ENCODE measurements around the gene CENPM.

Gene CENPM

DNA sequence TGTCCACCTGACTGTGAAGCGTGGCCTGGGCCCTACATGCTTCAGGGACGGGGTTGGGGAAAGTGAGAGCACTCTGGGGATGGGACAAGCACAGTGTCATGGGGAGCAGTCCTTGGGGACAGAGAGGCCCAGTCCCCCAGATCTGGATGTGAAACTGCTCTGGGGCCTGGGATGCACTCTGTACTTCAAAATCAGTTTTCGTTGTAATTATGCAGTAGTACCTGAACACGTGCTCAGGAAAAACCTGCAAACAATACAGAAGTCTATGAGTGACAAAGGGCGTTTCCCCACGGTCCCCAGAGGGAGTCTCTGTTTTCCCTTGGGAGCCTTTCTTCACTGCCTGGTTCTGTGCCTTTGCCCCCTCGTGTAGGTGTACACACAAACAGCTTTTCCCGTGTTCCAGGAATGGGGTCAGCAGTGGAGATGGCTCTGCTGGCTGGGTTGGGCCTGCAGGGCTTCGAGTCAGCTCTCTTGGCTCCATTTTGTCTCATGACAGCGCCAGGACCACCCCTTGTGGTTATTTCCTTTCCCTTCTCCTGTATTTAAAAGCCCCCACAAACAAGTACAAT is 15.2 kb downstream of the CENPM start:
- Mint-ChIP-seq H3K36me3 (ENCODE audit: low read depth) (peaks cover 38% of the 10 kb centered on the region), H3K27ac (no peak overlapping the region), H3K27me3 (no peaks in the 10 kb centered on the region), H3K4me3 (no peak overlapping the region), H3K4me1 (ENCODE audit: low read depth) (peaks cover 28% of the 10 kb centered on the region), H3K9me3 (no peaks in the 10 kb centered on the region)
- no peak for DNase-seq

DNA sequence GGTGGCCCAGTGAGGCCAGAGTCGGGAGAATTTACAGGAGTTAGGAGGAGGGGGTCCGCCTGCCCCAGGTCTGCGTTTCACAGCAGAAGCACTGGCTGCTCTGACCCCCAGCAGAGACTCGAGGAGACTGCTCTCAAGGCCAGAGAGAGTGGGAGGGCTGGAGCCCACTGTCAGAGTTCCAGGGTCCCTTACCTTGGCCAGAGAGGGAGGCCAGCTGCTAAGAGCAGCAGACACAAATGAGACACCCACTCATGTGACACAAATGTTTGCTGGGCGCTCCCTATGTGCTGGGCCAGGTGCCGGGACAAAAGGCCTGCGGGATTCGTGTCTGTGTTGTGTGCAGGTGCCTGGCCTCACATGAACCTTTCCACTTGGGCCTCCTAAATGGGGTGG is 17.5 kb downstream of the CENPM start:
- Mint-ChIP-seq H3K9me3 (no peaks in the 10 kb centered on the region), H3K4me1 (ENCODE audit: low read depth) (peaks cover 35% of the 10 kb centered on the region), H3K27me3 (peaks cover 4% of the 10 kb centered on the region), H3K4me3 (no peak overlapping the region), H3K27ac (peak overlapping the region; percentile 63), H3K36me3 (ENCODE audit: low read depth) (peaks cover 19% of the 10 kb centered on the region)
- no peak for DNase-seq

DNA sequence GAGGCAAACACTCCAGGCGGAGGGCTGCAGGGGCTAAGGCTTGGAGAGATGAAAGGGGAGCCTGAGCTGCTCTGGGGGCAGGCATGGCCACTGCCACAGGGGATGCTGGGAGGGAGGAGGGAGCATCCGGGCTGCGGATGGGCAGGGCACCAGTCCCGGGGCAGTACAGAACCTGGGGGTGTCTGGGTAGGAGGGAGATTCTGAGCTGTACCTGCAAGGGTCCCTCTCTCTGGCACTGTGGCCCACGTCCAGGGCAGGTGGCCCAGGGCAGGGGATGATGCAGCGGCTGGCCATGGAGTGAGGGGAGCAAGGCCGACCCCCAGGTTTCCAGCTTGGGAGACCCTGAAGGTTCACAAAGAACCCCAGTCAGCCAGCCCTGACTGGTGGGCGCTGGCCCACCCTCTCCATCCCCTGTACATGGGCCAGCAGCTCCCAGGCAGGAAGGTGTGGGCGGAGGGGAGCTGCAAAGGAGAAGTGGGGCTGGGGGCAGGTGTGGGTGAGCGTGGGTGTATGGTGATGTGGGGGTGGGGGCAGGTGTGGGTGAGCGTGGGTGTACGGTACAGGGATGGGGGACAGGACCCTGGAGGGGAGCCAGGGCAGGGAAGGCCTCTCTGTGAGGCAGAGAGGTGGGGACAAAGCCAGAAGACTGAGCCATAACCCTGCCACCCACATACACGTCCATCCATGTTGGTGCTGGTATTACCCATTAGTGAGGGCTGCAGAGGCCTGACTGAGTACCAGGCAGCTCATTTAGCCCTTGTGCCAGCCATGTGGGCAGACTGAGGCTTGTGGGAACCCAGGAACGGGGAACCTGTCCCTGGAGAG is 18.1 kb downstream of the CENPM start:
- Mint-ChIP-seq H3K36me3 (ENCODE audit: low read depth) (peaks cover 14% of the 10 kb centered on the region), H3K27me3 (peaks cover 4% of the 10 kb centered on the region), H3K4me3 (no peak overlapping the region), H3K4me1 (ENCODE audit: low read depth) (peaks cover 35% of the 10 kb centered on the region), H3K9me3 (no peaks in the 10 kb centered on the region), H3K27ac (peak overlapping the region; percentile 63)
- no peak for DNase-seq

DNA sequence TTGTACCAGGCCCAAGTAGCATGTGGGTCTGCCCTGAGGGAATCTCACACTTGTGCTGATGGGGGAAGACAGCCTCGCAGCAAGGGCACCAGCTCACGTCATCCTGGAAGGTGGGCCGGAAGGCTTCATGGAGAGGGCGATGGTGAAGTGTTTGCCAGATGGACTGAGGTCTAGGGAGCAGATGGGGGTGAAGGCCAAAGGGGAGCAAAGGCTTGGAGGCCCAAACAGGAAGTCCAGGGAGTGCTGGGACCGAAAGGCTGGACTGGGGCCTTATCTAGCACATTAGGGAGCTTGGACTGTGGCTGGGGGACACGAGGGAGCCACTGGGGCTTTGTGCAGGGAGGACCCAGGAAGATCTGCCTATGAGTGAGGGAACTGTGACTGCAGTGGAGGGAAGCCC is 19.1 kb downstream of the CENPM start:
- H3K4me1 Mint-ChIP-seq (ENCODE audit: low read depth), result peaks cover 35% of the 10 kb centered on the region
- peak overlapping the region; percentile 62 for H3K4me3 Mint-ChIP-seq
- peaks cover 12% of the 10 kb centered on the region for H3K36me3 Mint-ChIP-seq (ENCODE audit: low read depth)
- H3K27ac Mint-ChIP-seq, result peak overlapping the region; percentile 57
- no peak for DNase-seq
- H3K9me3 Mint-ChIP-seq, result no peaks in the 10 kb centered on the region
- peaks cover 4% of the 10 kb centered on the region for H3K27me3 Mint-ChIP-seq

DNA sequence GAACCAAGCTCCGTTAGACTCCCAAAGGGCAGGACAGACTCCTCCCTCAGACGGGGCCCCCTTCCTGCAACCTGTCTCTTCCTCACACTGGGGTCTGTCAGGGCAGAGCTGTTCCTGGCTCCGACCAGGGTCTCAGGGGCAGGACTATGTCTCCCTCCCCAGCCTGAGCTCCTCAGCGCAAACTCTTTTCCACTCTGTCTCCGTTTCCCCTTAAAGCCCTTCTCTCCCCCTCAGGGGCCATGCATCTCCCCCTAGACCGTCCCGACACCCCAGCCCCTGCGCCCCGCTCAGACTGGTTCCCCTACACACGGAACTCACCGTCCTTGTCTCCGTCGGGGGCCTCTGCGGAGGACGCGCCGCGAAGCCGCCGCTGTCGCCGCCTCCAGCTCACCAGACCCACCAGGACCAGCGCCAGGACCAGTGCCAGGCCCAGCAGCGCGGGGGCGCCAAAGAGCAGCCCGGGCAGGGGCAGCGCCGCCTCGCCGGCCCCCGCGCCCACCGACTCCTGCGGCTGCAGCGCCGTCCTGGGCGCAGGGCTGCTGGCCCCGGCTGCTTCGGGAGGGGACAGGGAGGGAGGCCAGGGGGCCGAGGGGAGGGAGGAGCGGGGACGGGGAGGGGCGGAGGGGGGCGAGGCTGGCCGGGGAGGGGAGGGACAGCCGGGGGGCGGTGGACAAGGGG is 21.0 kb downstream of the CENPM start:
- Mint-ChIP-seq H3K36me3 (ENCODE audit: low read depth) (peaks cover 4% of the 10 kb centered on the region), H3K9me3 (no peaks in the 10 kb centered on the region), H3K27ac (peak overlapping the region; percentile 85), H3K4me3 (peak overlapping the region; percentile 77), H3K4me1 (ENCODE audit: low read depth) (peaks cover 35% of the 10 kb centered on the region), H3K27me3 (peaks cover 4% of the 10 kb centered on the region)
- peak; percentile 87 for DNase-seq

DNA sequence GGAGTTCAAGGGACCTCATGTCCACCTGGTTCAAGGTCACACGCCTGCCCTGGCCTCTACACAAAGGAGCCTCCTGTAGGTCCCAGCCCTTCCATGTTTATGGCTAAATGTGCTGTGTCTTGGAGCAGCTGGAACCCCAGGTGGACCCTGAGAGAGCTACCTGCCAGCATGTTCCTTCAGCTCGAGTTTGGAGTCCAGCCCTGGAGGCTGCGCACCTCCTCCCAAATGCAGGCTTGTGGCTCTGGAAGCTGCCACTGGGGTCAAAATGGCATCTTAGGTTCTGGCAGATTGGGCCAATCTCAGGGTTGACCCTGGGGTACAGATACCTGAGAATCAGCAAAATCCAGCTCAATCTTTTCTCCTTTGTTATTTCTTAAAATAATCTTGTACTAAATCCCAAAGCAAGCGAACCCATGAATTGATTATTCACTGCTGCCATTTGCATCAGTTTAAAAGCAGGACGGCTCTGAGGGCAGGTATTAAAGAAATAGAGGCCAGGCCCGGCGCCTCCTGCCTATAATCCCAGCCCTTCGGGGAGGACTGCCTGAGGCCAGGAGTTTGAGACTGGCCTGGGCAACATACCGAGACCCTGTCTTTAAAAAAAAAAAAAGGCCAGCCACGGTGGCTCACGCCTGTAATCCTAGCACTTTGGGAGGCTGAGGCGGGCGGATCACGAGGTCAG is 23.2 kb downstream of the CENPM start:
- no peak overlapping the region for H3K27ac Mint-ChIP-seq
- peaks cover 38% of the 10 kb centered on the region for H3K4me1 Mint-ChIP-seq (ENCODE audit: low read depth)
- H3K4me3 Mint-ChIP-seq, result no peak overlapping the region
- H3K36me3 Mint-ChIP-seq (ENCODE audit: low read depth), result peaks cover 1% of the 10 kb centered on the region
- DNase-seq, result no peak
- peaks cover 4% of the 10 kb centered on the region for H3K27me3 Mint-ChIP-seq
- H3K9me3 Mint-ChIP-seq, result no peaks in the 10 kb centered on the region

DNA sequence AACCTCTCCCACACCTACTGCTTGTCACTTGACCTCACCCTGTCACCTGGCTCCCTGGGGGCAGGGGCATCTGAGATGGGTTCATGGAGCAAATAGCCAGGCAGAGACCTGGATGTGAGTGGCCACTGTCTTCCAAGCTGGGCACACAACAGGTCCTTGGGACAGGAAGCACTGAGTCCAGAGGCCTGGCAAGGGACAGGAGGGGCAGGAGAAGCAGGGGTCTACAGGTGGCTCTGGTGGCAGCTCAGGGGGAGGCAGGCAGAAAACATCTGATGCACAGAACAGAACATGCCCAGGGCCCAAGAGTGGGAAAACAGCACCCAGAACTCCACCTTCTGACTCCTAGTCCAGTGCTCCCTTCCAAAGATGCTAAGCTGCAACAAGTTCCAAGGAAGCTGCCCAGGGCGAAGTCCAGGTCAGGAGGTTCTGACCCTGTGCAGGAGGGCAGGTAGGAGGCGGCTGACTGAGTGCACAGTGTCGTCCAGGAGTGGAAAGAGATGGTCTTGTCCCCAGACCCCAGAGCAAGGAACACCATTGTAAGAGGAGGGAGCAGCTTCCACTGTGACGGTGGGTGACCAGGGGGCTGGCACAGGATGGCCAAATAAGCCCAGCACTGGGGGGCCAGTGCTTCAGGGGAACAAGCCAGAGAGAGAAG is 23.9 kb downstream of the CENPM start:
- peak overlapping the region; percentile 12 for H3K27ac Mint-ChIP-seq
- H3K27me3 Mint-ChIP-seq, result peaks cover 4% of the 10 kb centered on the region
- no peak for DNase-seq
- peaks cover 1% of the 10 kb centered on the region for H3K36me3 Mint-ChIP-seq (ENCODE audit: low read depth)
- no peak overlapping the region for H3K4me3 Mint-ChIP-seq
- peaks cover 36% of the 10 kb centered on the region for H3K4me1 Mint-ChIP-seq (ENCODE audit: low read depth)
- H3K9me3 Mint-ChIP-seq, result no peaks in the 10 kb centered on the region

DNA sequence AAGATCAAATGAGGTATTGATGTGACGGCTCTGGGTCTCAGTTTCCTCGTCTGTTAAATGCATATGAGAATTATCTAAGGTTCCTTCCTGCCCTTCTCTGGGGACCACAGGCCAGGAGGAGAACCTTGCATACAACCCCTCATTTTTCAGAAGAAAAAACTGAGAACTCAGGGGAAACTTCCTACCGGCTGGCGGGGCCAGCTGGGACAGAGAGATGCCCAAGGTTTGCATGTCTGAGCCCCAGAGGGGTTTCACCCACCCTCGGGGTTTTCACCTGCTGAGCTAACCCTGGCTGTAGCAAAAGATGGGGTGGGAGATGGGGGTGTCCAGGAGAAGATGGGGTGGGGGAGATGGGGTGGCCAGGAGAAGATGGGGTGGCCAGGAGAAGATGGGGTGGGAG is 24.6 kb downstream of the CENPM start:
- Mint-ChIP-seq H3K4me3 (no peak overlapping the region), H3K36me3 (ENCODE audit: low read depth) (peaks cover 1% of the 10 kb centered on the region), H3K4me1 (ENCODE audit: low read depth) (peaks cover 32% of the 10 kb centered on the region), H3K9me3 (no peaks in the 10 kb centered on the region), H3K27ac (peak overlapping the region; percentile 40), H3K27me3 (peaks cover 6% of the 10 kb centered on the region)
- DNase-seq, result no peak

DNA sequence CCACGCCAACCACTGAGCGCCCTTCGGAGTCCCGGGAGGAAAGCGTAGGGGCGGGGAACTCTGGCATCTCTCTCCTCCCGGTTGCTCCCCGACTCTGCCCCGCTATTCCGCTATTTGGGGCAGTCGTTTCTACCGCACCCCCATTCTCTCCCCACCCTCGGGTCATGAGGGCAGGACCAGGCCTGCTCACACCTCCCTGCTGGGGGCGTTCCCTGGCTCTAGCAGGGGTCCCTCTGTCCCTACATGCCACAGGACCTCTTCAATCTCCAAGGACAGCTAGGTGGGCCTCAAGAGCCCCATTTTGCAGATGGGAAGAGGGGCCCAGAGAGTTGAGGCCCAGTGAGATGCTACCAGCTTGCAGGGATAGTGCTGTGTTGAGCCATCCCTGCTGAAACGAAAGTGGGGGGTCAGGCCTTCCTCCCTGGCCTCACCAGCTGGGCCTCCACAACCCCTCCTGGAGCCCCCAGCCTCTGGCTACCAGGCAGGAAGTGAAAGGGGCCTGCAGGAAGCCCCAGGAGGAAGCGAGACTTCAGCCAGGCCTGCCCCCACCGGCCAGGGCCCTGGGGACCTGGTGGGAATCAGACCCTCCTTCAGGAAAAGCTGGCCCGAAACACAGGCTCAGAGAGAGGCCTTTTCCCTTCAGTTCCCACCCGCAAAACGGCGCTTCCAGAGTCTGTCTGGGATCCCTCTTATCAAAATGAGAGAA is 26.5 kb downstream of the CENPM start:
- H3K4me1 Mint-ChIP-seq (ENCODE audit: low read depth), result peaks cover 29% of the 10 kb centered on the region
- peaks cover 18% of the 10 kb centered on the region for H3K27me3 Mint-ChIP-seq
- no peak for DNase-seq
- no peaks in the 10 kb centered on the region for H3K9me3 Mint-ChIP-seq
- peaks cover 1% of the 10 kb centered on the region for H3K36me3 Mint-ChIP-seq (ENCODE audit: low read depth)
- no peak overlapping the region for H3K4me3 Mint-ChIP-seq
- peak overlapping the region; percentile 58 for H3K27ac Mint-ChIP-seq

DNA sequence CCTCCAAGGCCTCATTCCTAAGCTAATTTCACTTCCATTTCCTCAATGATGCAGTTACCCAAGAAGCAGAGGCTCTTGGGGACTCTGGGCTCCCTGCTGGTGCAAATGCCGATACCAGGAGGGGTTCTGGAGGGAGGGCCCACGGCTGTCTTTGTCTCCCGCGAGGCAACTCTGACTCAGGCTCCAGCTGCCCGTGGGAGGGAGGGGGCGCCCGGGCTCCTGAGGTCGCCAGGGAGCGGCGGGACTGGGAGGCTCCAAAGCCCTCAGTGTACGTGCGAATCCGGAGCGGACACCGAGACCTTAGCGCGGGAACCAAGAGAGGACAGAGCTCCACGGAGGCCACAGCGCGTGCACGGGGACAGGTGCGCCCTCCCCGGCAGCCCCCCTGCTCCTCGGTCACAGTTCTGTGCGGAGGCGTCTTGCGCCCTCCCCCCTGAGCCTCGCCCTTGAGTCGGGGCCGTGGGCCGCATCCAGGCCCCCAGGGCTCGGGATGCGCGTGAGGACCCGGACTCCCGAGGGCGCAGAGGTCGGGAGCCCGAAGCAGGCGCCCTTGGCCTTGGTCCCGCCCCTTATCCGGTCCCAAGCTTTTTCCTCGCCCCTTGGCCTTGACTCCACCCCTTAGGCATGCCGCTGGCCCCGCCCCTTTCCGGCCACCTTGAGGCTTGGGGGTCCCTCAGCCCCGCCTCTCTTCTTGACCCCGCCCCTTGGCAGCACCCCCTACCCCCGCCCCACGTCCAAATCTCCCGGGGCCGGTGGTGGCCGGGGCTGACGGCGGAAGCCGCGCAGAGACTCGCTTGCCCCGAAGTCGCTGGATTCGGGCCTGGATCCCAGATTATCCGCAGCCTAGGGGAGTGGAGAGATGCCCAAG is 27.4 kb downstream of the CENPM start:
- peaks cover 27% of the 10 kb centered on the region for H3K4me1 Mint-ChIP-seq (ENCODE audit: low read depth)

DNA sequence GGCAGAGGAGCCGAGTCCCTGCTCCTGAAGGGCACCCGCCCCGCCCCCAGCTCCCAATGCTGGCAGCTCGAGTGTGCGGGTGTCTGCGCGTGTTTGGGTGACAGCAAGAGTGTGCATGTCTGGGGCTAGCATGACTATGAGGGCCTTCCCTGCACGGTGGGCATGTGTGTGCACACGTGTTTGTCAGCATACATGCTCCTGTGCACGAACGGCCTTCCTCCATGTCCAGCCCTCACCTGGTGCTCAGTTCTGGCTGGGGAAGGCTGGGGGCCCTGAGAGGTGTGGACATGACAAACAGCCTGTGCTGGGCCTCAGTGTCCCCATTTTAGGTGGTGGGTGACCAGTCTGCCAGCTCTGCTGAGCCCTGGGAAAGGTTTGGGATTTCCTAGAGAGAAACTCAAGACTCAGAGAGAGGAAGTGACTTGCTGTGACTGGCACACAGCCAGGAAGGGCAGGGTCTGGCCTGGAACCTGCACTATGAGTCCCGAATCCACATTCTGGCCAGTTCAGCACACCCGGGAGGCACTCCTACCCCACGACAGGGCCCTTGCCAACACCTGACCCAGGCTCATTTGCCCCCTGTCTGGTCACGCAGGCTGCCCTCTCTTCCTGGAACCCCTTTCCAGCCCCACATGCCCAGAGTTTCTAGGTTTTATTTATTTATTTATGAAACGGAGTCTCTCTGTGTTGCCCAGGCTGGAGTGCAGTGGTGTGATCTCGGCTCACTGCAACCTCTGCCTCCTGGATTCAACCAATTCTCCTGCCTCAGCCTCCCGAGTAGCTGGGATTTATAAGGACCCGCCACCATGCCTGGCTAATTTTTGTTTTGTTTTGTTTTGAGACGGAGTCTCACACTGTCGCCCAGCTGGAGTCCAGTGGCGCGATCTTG is 28.8 kb downstream of the CENPM start:
- Mint-ChIP-seq H3K27me3 (peaks cover 26% of the 10 kb centered on the region), H3K9me3 (no peaks in the 10 kb centered on the region), H3K27ac (peak overlapping the region; percentile 26), H3K4me1 (ENCODE audit: low read depth) (peaks cover 30% of the 10 kb centered on the region), H3K36me3 (ENCODE audit: low read depth) (peaks cover 1% of the 10 kb centered on the region), H3K4me3 (no peak overlapping the region)
- DNase-seq, result no peak

More for the DNA sequence above, 27.4 kb downstream of the CENPM start:
- peak; percentile 69 for DNase-seq
- no peaks in the 10 kb centered on the region for H3K9me3 Mint-ChIP-seq
- peak overlapping the region; percentile 47 for H3K4me3 Mint-ChIP-seq
- peaks cover 22% of the 10 kb centered on the region for H3K27me3 Mint-ChIP-seq
- H3K27ac Mint-ChIP-seq, result peak overlapping the region; percentile 8
- peaks cover 1% of the 10 kb centered on the region for H3K36me3 Mint-ChIP-seq (ENCODE audit: low read depth)

DNA sequence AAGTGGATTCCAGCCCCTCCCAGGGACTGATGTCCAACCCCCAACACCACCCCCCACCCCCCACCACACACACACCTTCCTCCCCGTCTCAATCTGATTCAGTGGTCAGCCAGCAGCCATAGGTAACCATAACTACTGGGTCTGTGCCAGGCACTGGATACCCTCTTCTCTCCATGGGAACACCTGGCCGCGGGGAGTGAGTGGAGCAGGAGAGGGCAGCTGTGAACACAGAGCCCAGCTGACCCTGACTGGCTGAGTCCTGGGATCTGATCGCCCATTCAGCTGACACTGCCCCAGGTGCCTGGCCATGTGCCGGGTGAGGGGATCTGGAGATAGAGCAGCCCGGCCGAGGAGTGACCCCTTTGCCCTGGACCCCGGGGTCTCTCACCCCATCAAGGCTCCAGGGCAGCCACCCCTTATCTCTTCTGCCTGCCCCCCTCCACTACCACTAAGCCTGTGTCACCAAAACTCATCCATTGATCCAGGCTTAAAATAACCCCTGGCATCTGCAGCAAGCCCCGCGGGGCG is 29.5 kb downstream of the CENPM start:
- no peak overlapping the region for H3K27ac Mint-ChIP-seq
- H3K36me3 Mint-ChIP-seq (ENCODE audit: low read depth), result no peaks in the 10 kb centered on the region
- H3K9me3 Mint-ChIP-seq, result no peaks in the 10 kb centered on the region
- H3K27me3 Mint-ChIP-seq, result peaks cover 33% of the 10 kb centered on the region
- H3K4me1 Mint-ChIP-seq (ENCODE audit: low read depth), result peaks cover 35% of the 10 kb centered on the region
- no peak for DNase-seq
- no peak overlapping the region for H3K4me3 Mint-ChIP-seq

All from activated T-cell treated with anti-CD3 and anti-CD28 coated beads, Interleukin-2, amount 50 U/mL, for 24 hours (primary cell).